GM23338 (cell line): ENCODE results near the gene ATG9B. TPM values are rescaled to one million over a fixed set of nuclear protein-coding genes. Genes with fewer than 3 reads are reported as not detected.

ENCODE experiments used
- ATAC-seq: fragments of 200-7000 bp; cut with Tn5 transposase; 3 replicates; pipeline ENCODE4 v1.9.1; 2020
- DNase-seq: peaks from one replicate; pipeline ENCODE4 v3.0.0-alpha.2; 2015; ENCODE audit warnings: low spot score
- H2AFZ ChIP-seq: fragments of 200-600 bp; sonication (generic); 2 replicates; pipeline ENCODE4 v1.8.0; 2016; ENCODE audit warnings: antibody characterized with exemption, mild to moderate bottlenecking, moderate library complexity
- H3F3A ChIP-seq: fragments of 200-600 bp; sonication (generic); replicated peaks from 2 replicates; pipeline ENCODE4 v1.8.0; 2017; ENCODE audit warnings: antibody characterized with exemption, mixed run types, low read depth
- H3K27ac ChIP-seq: fragments of 200-600 bp; sonication (generic); 2 replicates; pipeline ENCODE4 v1.6.1; 2016; ENCODE audit warnings: low read depth
- H3K27me3 ChIP-seq: fragments of 200-600 bp; sonication (generic); 2 replicates; pipeline ENCODE4 v1.8.0; 2016; ENCODE audit warnings: mild to moderate bottlenecking, mixed run types, moderate library complexity; ENCODE audit not compliant: insufficient read depth
- H3K36me3 ChIP-seq: fragments of 200-600 bp; sonication (generic); 2 replicates; pipeline ENCODE4 v1.8.0; 2016; ENCODE audit warnings: mild to moderate bottlenecking; ENCODE audit not compliant: insufficient read depth
- H3K4me1 ChIP-seq: fragments of 200-600 bp; sonication (generic); 2 replicates; pipeline ENCODE4 v1.8.0; 2016; ENCODE audit warnings: mild to moderate bottlenecking, moderate library complexity; ENCODE audit not compliant: insufficient read depth
- H3K4me2 ChIP-seq: fragments of 200-600 bp; sonication (generic); 2 replicates; pipeline ENCODE4 v1.7.1; 2017; ENCODE audit warnings: mixed run types
- H3K4me3 ChIP-seq: fragments of 200-600 bp; sonication (generic); 2 replicates; pipeline ENCODE4 v1.6.1; 2016; ENCODE audit warnings: mixed run types
- H3K79me2 ChIP-seq: fragments of 200-600 bp; sonication (generic); replicated peaks from 2 replicates; pipeline ENCODE4 v1.8.0; 2017; ENCODE audit warnings: mild to moderate bottlenecking; ENCODE audit not compliant: insufficient read depth
- H3K9me2 ChIP-seq: fragments of 200-600 bp; sonication (generic); 2 replicates; pipeline ENCODE4 v1.8.0; 2017; ENCODE audit not compliant: insufficient read depth
- H4K20me1 ChIP-seq: fragments of 200-600 bp; sonication (generic); replicated peaks from 2 replicates; pipeline ENCODE4 v1.8.0; 2017; ENCODE audit warnings: mild to moderate bottlenecking; ENCODE audit not compliant: insufficient read depth
- H3K27ac Mint-ChIP-seq: 2 replicates; pipeline ENCODE4 v1.8.0; 2020; ENCODE audit warnings: inconsistent platforms, mild to moderate bottlenecking, moderate library complexity, mixed read lengths
- H3K27me3 Mint-ChIP-seq: 3 replicates; pipeline ENCODE4 v1.8.0; 2022; ENCODE audit warnings: low read depth, mild to moderate bottlenecking, moderate library complexity, mixed read lengths, inconsistent platforms; ENCODE audit not compliant: insufficient read depth, poor library complexity
- H3K36me3 Mint-ChIP-seq: 3 replicates; pipeline ENCODE4 v1.8.0; 2021; ENCODE audit warnings: low read depth, mild to moderate bottlenecking, inconsistent platforms, moderate library complexity, mixed read lengths
- H3K4me1 Mint-ChIP-seq: 3 replicates; pipeline ENCODE4 v1.8.0; 2020; ENCODE audit warnings: mild to moderate bottlenecking, inconsistent platforms, mixed read lengths
- H3K4me3 Mint-ChIP-seq: 3 replicates; pipeline ENCODE4 v1.8.0; 2021; ENCODE audit warnings: moderate library complexity, mild to moderate bottlenecking, inconsistent platforms, mixed read lengths
- H3K9me3 Mint-ChIP-seq: 3 replicates; pipeline ENCODE4 v1.8.0; 2020; ENCODE audit warnings: moderate library complexity, mild to moderate bottlenecking, inconsistent platforms, mixed read lengths
- CREB1 ChIP-seq: fragments of 250-450 bp; sonication (Bioruptor Pico); IDR thresholded peaks from 2 replicates; pipeline ENCODE4 v1.5.0; 2020; ENCODE audit warnings: low read depth, mild to moderate bottlenecking, moderate library complexity
- CTCF ChIP-seq, 2 experiments: fragments of 200-600 bp in 1 of 2; sonication (generic) in 1 of 2; conservative IDR thresholded peaks; 2 replicates each; pipeline versions ENCODE4 v1.5.1 to v1.6.1; 2016 to 2017; ENCODE audit warnings: antibody characterized with exemption in 2 of 2, low read depth in 2 of 2, mild to moderate bottlenecking in 2 of 2, moderate library complexity in 1 of 2
- ETS1 ChIP-seq: IDR thresholded peaks from 2 replicates; pipeline ENCODE4 v1.6.1; 2016; ENCODE audit warnings: antibody characterized with exemption
- EZH2 ChIP-seq: fragments of 200-600 bp; sonication (generic); IDR thresholded peaks from one replicate; pipeline ENCODE4 v1.8.0; 2017; ENCODE audit warnings: antibody characterized with exemption, mild to moderate bottlenecking, low read depth; ENCODE audit not compliant: unreplicated experiment
- EZH2phosphoT487 ChIP-seq: fragments of 200-600 bp; sonication (generic); IDR thresholded peaks from one replicate; pipeline ENCODE4 v1.8.1; 2018; ENCODE audit warnings: antibody characterized with exemption; ENCODE audit not compliant: unreplicated experiment
- JUNB ChIP-seq: IDR thresholded peaks from one replicate; pipeline ENCODE4 v1.6.1; 2016; ENCODE audit warnings: antibody characterized with exemption; ENCODE audit not compliant: unreplicated experiment
- NANOG ChIP-seq: IDR thresholded peaks from 2 replicates; pipeline ENCODE4 v1.6.1; 2016; ENCODE audit warnings: antibody characterized with exemption, borderline replicate concordance
- POLR2AphosphoS5 ChIP-seq: IDR thresholded peaks from 2 replicates; pipeline ENCODE4 v1.6.1; 2016; ENCODE audit warnings: antibody characterized with exemption, low read depth
- REST ChIP-seq: IDR thresholded peaks from one replicate; pipeline ENCODE4 v1.6.1; 2018; ENCODE audit warnings: antibody characterized with exemption; ENCODE audit not compliant: unreplicated experiment
- STAT1 ChIP-seq: IDR thresholded peaks from one replicate; pipeline ENCODE4 v1.6.1; 2016; ENCODE audit warnings: antibody characterized with exemption; ENCODE audit not compliant: unreplicated experiment
- ZNF114 ChIP-seq: fragments of 250-450 bp; sonication (Bioruptor Pico); IDR thresholded peaks from 2 replicates; pipeline ENCODE4 v1.5.0; 2020; ENCODE audit warnings: mild to moderate bottlenecking, moderate library complexity
- ZNF331 ChIP-seq: fragments of 250-450 bp; sonication (Bioruptor Pico); IDR thresholded peaks from 2 replicates; pipeline ENCODE4 v1.5.0; 2020; ENCODE audit warnings: low read depth, mild to moderate bottlenecking, moderate library complexity
- ZNF462 ChIP-seq: fragments of 250-450 bp; sonication (Bioruptor Pico); IDR thresholded peaks from 2 replicates; pipeline ENCODE4 v1.5.0; 2020; ENCODE audit warnings: mild to moderate bottlenecking, moderate library complexity
- polyA plus RNA-seq: library from polyadenylated mRNA; unstranded; fragments of >200 nt; fragmentation: Nextera tagmentation; extraction: Ambion mirVana; gene quantifications from 2 replicates; pipeline ENCODE4 v1.2.1, GENCODE V29; 2016
- total RNA-seq: library from RNA; depleted of rRNA; stranded (reverse); fragments of >200 nt; shearing (Covaris generic); gene quantifications from 2 replicates; pipeline ENCODE4 v1.2.3, GENCODE V29; 2014

The ATG9B gene
- total and polyA plus RNA-seq, 2 experiments from 2014 or later: 1.2 to 3.4 TPM

GRCh38 chr7:151005566-151005965, 18.7 kb downstream of the ATG9B start:
- Mint-ChIP-seq H3K4me3 (no peak overlapping the region), H3K36me3 (no peaks in the 10 kb centered on the region; the same call in 2 of the 3 replicates), H3K4me1 (peaks cover 19% of the 10 kb centered on the region), H3K27me3 (peaks cover 10% of the 10 kb centered on the region), H3K27ac (no peak overlapping the region), H3K9me3 (no peaks in the 10 kb centered on the region)
- Histone ChIP-seq H3K4me2 (no peak overlapping the region), H3K4me1 (peaks cover 14% of the 10 kb centered on the region; the same call in 1 of the 2 replicates), H3F3A (0 out of 2 replicates have a peak, but pooled peaks cover 4% of the 10 kb centered on the region), H3K36me3 (no peaks in the 10 kb centered on the region), H3K27me3 (no peaks in the 10 kb centered on the region), H4K20me1 (no peaks in the 10 kb centered on the region), H3K4me3 (no peak overlapping the region), H3K27ac (no peak overlapping the region), H2AFZ (no peak overlapping the region), H3K9me2 (no peaks in the 10 kb centered on the region), H3K79me2 (no peaks in the 10 kb centered on the region)
- TF ChIP-seq ZNF331 (CRISPR knock-in tag) (no peak), POLR2AphosphoS5 (no peak), JUNB (no peak), NANOG (no peak), EZH2 (no peak), CTCF (conservative IDR thresholded peaks at IDR 0.05; ENCODE audit: low read depth in 2 of 2) (no peak), REST (no peak), ZNF462 (no peak), EZH2phosphoT487 (no peak), ZNF114 (no peak), CREB1 (CRISPR knock-in tag) (no peak), STAT1 (no peak), ETS1 (no peak)
- ATAC-seq: no peak
- DNase-seq: no peak
